8988T (cell line): ENCODE results near the gene SLC25A22.

ENCODE experiments used
- DNase-seq: peaks from one replicate; pipeline ENCODE4 v3.0.0; 2011

SLC25A22 gene

DNA sequence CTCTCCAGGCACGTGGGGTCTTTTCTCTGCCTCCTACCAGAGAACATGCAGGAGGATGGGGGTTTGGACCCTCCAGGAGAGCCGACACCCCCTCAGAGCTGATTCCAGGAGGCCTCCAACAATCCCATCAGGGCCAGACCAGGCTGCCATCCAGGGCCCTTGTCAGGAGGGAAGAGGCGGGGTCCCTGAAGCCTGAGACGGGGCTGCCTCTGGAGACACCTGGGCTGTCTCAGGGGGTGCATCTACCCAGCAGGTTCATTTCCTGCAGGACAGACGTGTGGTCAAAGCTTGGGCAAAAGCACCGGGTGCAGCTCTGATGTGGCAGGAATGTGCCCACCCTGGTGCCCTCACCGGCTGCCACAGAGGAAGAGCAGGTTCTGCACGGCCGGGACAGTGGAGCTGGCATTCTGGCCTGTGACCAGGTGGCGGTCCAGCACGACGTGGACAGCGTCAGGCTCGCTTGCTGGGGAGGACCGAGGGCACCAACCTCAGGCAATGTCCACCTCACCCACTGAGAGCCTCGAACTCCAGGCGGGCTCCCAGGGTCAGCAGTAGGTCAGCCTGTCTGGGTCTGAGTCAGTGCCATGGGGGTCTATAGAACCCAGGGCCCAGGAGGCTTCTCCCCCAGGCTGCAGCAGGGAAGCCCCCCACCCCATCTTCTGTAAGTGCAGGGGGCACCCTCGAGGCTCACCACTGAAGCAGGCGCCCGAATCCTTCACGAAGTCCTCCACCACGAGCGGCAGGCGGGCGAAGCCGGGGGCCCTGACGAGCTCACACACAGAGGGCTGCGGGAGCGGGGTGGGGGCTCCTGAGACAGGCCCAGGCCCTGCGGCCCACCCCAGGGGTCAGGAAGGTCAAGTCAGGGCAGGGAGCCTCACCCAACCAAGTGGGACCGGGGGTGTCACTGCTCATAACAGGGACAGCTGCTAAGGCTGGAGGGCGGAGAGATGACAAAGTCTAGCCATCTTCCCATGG, 27.2 kb downstream of the SLC25A22 start:
- DNase-seq: no peak

DNA sequence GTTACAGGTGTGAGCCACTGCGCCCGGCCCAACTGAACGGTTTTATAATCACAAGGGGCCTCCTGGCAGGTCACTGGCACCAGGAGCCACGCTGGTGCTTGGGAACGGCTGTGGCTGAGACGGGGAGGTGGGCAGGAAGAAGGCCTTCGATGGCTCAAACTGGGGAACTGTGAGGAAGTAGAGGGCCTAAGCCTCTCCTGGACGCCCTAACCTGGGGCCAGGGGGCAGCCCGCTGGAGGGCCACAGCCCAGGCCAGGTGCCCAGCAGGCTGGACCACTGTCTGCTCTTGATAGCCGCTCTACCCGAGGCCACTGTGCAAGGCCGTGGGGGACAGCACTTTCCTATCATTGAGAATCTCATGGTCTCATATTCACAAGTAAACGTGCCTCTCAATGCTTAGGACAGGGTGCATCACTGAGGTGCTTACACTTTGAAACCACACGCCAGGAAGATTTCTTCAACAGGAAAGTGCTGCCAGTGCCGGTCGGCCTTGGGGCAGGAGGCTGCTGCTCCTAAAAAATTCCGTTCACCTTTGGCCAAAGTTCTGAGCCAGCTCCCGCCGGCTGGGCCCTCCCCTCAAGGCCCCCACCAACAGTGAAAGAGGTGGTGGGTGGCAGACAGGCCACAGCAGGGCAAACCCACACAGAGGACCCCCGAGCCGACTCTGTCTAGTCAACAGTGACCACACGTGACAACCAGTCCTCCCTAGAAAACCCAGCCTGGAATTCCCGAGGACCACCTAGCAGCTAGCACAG, 28.0 kb downstream of the SLC25A22 start:
- DNase-seq: no peak

DNA sequence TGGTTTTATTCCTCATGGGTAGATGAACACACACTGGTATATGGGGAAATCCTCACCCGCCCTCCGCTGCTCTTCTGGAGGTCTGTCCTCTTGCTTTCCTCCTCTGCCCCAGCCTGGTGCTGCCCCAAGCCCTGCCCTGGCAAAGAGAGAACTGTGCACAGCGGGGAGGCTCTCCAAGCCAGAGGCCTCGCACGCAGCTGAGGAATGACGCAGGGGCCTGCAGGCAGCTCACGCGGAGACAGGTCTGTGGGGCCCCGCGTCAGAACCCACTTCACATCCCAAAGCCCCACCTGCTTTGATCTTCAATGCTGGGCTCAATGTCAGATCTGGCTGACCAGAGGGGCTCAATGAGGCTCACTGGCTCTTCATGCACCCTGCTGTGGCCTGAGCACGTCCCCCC, 30.8 kb downstream of the SLC25A22 start:
- DNase-seq: no peak

DNA sequence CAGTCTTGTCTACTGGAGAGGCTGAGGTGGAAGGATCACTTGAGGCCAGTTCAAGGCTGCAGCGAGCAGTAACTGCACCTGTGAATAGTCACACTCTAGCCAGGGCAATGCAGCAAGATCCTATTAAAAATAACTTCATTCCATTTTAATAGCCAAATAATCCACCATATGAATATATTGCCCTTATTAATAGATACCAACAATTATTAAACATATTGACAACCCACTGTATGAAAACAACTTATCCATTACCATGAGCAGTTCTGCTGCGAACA, 31.2 kb downstream of the SLC25A22 start:
- no peak for DNase-seq

DNA sequence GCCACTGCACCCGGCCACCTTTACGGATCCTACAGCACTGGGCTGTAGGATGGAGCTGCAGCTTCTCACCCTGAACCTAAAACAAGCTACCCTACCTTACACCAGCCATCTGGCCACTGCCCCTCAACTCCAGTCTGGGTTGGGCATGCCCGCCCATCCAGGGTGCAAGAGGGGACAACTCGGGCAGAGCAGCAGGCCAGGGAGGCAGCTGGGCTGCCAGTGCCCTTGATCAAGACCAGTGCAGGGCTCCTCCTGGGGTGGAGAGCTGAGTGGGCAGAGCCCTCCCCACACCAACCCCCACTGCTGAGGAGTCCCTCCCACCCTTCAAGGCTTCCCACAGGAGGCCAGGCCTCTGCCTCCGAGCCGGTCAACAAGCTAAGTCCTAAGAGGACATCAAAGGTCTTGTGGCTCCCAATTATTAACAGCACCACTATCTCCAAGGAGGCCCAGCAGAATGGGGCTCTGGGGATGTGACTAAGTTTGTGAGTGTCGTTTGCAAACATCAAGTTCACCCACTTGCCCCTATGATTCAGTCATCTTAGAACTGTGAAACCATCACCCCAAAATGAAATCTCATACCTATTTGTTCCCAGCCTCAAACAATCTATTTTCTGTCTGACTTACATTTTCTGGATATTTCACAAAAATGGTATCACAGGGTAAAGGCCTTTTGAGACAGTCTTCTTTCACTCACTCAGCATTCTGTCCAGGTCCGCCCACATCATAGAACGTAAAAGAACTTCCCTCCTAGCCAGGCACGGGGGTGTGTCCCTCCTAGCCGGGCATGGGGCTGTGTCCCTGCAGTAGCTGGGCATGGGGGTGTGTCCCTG, 31.8 kb downstream of the SLC25A22 start:
- peak; percentile 38 for DNase-seq

DNA sequence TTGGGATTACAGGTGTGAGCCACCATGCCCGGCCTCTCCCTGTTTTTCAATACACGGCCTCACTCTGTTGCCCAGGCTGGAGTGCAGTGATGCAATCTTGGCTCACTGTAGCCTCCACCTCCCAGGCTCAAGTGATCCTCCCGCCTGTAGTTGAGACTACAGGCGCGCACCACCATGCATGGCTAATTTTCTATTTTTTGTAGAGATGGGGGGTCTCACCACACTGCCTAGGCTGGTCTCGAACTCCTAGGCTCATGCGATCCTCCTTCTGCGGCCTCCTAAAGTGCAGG, 32.3 kb downstream of the SLC25A22 start:
- no peak for DNase-seq

DNA sequence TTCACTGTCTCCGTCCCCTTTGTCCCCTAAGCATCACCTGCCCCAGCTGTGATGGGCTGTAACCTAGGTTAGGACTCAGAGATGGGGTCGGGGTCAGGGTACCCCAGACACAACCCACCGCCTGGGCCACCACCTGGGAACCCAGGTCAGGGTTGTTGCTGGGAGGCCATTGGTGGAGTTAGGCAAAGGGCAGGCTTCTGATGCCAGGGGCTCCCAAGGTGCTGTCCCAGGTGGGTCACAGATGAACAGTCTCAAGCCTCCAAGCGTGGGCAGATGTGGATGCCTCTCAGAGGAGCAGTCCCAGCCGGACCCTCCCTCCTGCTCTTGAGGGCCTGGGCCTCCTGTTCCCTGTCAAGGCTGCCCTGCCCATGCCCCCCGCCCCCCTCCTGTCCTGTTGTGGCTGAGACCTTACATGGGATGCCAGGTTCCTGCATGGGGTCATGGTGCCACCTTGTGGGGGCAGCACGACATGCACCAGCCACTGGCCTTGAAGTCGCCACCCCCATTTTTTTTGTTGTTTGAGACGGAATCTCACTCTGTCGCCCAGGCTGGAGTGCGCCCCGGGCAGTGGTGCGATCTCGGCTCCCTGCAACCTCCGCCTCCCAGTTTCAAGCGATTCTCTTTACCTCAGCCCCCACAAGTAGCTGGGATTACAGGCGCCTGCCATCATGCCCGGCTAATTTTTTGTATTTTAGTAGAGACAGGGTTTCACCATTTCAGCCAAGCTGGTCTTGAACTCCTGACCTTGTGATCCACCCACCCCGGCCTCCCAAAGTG, 32.9 kb downstream of the SLC25A22 start:
- DNase-seq: peak; percentile 86

DNA sequence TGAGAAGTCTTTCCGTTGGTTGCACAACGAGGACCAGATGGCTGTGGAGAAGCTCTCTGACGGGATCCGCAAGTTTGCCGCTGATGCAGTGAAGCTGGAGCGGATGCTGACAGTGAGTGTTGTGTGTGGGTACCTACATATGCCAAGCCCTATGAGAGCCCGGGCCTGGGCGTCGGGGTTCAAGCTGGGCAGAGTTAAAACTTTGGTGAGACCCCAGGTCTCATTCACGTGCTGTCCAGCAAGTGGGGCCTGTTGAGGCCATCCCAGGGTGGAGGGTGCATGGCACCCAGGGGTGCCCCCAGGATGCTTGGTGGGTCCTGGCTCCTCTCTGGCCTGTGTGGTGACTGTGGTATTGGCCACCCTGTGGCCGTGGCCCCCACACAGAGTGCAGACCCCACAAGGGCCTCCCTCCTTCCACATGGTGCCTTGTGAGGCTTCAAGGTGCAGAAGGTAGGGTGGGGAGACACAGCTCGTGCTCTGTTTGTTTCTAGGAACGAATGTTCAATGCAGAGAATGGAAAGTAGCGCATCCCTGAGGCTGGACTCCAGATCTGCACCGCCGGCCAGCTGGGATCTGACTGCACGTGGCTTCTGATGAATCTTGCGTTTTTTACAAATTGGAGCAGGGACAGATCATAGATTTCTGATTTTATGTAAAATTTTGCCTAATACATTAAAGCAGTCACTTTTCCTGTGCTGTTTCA, 33.6 kb downstream of the SLC25A22 start:
- DNase-seq: no peak

DNA sequence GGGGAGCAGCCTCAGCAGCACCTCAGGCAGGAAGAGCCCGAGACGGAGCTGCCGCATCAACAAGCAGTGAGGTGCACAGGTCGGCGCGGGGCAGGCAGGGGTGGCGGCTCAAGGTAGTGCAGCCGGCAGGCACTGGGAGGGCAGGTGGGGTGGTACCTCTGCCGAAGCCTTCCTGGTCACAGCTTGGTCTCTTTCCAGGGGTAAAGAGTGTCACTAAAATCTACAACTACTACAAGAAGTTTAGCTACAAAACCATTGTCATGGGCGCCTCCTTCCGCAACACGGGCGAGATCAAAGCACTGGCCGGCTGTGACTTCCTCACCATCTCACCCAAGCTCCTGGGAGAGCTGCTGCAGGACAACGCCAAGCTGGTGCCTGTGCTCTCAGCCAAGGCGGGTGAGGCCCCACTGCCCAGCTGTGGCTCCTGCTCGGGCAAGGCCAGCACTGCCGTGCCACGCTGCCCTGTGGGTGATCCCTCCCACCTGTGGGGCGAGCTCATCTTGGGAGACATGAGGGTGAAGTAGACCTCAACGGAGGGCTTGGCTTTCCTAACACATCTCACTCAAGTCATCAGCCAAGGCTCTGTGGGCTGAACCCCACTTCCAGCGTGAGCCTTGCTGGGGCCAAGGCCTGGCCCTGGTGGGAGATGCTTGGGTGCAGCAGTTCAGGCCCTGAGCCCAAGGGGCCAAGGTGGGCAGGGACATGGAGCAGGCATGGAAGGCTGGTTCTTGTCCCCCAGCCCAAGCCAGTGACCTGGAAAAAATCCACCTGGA, 34.3 kb downstream of the SLC25A22 start:
- peak; percentile 36 for DNase-seq

DNA sequence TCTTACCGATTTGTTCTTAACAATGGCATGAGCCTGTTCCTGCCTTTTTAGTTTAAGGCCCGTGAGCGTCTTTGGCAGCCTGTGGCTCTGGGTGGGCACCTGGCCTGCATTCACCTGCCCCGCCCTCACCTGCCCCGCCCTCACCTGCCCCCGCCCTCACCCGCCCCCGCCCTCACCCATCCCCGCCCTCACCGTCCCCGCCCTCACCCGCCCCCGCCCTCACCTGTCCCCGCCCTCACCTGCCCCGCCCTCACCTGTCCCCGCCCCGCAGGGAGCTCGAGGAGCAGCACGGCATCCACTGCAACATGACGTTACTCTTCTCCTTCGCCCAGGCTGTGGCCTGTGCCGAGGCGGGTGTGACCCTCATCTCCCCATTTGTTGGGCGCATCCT, 35.0 kb downstream of the SLC25A22 start:
- no peak for DNase-seq

DNA sequence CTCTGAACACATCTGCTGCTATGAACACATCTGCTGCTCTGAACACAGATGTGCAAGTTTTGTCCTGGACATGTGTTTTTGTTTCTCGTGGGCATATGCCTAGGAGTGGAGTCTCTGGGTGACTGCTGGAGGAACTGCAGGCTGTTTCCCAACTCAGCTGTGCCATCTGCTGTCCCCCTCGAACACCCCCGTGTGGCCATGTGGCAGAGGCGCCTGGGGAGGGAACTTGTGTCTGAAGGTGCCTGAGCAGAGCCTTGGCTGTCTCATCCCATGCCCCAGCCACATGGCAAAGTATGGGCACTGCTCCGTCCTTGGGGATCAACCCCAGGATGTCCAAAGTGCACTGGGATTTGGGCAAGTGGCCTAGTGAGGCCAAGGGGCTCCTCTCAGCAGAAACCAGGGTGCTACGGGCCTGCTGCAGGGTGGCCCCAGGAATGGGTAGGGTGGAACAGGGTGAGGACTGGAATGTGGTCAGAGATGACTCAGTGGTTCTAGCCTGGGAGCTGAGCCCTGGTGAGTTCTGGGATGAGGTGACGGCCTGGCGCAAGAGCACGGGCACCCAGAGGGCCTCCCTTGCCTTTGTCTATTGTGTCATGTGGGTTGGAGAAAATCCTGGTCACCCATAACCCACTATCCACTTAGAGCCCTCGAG, 35.5 kb downstream of the SLC25A22 start:
- DNase-seq: peak; percentile 93

DNA sequence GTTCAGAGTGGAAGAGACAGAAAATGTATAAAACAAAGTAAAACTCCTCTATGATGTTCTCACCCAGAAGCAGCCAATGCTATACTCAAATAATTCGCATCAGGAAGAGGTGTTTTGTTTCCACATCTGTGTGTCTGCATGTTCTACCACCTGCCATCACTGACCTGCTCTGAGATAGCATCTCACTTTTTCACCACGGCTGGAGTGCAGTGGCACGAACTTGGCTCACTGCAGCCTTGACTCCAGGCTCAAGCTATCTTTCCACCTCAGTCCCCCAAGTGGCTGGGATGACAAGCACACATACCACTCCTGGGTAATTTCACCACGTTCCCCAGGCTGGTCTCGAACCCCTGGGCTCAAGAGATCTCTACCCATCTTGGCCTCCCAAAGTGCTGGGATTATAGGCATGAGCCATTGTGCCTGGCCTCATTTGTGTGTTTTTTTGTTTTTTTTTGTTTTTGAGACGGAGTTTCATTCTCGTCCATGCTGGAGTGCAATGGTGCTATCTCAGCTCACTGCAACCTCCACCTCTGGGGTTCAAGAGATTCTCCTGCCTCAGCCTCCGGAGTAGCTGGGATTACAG, 36.5 kb downstream of the SLC25A22 start:
- no peak for DNase-seq

DNA sequence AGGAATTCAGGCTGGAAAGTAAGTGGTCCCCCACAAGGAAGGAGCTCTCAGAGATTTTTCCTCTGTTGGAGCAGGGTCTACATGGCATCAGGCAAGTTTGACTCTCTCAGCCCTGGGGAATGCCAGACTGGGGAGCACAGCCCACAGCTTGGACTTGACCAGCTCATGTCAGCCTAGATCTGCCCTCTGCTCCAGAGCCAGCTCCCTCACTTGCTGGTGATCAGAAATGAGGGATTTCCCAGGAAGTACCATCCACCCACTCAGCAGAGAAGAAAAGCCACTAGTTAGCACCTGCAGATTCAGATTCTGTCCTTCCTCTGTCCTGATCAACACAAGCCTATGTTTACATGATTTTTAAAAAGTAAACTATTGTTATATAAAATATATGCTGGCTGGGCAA, 37.8 kb downstream of the SLC25A22 start:
- no peak for DNase-seq

DNA sequence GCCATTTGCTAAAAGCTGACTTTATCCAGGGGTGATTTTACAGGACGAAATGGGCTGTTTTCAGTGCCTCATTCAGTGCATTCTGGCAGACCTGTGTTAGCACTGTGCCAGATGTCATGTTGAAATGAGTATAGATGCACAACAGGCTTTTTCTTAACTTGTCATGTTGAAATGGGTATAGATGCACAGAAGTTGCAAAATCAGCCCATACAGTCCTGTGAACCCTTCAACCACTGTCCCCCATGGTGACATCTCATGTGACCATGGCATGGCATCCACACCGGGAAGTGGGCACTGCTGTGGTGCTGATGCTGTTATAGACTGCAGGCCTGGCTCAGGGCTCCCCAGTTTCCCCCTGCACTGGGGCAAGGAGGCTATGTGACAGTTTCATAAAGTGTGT, 48.4 kb downstream of the SLC25A22 start:
- no peak for DNase-seq

DNA sequence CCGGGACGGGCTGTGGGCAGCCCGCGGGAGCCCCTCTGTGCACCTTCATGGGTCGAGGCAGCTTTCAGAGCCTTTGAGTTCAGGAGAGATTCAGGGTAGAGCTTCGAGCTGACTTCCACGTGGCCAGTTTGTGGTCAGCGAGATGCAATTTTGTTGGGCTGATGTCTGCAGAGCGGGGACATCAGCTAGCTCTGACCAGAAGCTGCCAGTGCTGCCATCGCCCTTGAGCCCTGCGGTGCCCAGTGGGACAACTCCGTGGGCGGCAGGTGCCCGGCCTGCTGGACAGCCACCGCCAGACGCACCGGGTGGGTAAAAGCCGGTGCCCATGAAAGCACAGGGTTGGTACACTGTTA, 50.1 kb downstream of the SLC25A22 start:
- no peak for DNase-seq

DNA sequence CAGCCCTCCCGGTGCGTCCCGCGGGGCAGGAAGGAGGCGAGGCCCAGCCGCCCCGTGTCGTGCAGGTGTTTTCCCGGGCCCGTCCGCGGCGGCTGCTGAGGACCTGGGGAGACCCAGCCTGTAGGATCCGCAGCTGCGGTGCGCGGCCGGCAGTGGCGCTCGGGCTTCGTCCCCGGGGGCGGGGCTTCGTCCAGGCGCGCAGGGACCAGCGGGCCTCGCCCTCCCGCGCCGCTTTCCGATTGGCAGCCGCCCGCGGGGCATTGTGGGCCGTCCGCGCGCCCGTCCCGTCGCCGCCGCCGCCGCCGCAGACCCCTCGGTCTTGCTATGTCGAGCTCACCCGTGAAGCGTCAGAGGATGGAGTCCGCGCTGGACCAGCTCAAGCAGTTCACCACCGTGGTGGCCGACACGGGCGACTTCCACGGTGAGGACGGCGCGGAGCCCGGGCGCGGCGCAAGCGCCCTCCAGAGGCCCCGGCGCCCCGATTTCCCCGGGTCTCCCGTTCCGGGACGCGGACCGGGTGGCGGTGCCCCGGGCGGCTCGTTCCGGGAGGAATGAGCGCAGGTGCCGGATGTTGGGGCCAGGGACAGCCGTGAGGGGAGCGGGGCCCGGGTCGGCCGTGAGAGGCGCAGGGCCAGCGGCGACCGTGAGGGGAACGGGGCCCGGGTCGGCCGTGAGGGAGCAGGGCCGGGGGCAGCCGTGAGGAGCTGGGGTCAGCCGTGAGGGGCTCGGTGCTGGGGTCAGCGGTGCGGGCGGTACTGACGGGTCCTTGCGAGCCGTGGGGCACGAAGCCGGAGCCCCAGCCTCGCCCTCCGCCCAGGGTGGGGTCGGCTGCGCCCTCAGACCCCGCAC, 50.7 kb downstream of the SLC25A22 start, which contains the start of gene TALDO1:
Gene TALDO1, plus strand, starts transcription at position 307 of the 849 bp plus-strand sequence. Its CDS starts 18 bp downstream, at position 325.
- DNase-seq: peak; percentile 94

DNA sequence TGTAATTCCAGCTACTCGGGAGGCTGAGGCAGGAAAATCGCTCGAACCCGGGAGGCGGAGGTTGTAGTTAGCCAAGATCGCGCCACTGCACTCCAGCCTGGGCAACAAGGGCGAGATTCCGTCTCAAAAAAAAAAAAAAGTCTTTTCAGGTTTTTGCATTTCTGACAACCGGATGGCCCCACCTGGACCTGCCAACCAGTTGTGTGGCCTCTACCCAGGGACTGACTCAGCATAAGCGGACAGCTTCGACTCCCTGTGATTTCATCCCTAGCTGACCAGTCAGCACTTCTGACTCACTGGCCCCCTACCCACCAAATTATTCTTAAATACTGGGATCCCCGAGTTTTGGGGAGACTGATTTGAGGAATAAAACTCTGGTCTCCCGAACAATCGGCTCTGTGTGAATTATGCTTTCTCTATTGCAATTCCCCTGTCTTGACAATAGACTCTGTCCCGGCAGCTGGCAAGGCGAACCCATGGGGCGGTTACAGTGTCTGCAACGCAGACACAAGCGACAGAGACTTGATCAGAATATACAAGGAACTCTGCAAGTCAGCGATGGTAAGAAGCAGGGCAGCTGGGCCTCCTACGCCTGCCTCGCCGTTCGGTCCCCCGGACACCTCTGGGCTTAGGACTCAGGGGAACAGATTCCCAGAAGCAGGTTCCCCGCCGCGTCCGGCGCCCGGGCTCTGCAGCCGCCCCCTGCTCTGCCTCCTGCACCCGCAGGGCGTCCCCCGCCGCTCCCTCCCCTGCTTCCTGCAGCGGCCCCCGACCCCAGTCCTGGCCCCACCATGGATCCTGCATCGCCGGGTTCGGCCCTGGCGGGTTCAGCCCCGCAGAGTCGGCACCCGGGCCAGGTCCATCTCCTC, 51.6 kb downstream of the SLC25A22 start:
- DNase-seq: no peak

DNA sequence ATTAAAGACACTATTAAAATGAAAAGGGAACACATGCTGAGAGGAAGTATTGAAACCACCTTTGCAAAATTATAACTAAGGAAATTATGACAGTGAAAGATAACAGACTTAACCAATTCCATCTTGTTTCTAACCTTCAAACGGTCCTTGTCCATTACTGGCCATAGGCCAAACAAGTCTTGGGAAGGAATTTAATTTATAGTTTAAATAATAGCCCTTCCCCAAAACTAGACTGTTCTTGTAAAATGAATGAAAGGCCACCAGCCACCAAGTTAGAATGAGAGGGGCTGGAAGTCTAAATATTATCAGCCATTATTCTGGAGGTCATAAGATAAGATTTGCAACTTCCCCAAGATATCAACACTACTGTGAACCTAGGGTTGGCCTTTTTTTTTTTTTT, 52.7 kb downstream of the SLC25A22 start:
- DNase-seq: no peak
